Left ventricle myocardium superior (tissue), 1 donor: ENCODE measurements around the gene F10. TPM values are rescaled to one million over a fixed set of nuclear protein-coding genes. Genes with fewer than 3 reads are reported as not detected.
"Not testable (repeated sequence)": the region's sequence is repeated elsewhere in the genome, so short reads cannot be mapped to it uniquely, and the experiment has no call there.

Experiments used
- ATAC-seq: fragments of 200-7000 bp; cut with Tn5 transposase; one replicate; pipeline ENCODE4 v1.9.1; 2020; ENCODE audit warnings: mild to moderate bottlenecking, moderate library complexity
- DNase-seq: peaks from one replicate; pipeline ENCODE4 v3.0.0-alpha.2; 2020
- intact Hi-C: fragments of 100-400 bp; cut with micrococcal nuclease; formaldehyde crosslinking; loops from one replicate; pipeline ENCODE4 v1.11.0; 2022
- total RNA-seq: library from RNA; stranded (reverse); fragmentation: NEBNext Ultra II Directional; extraction: Animal tissue kit (Norgen Biotek cat#: 25700); gene quantifications from one replicate; pipeline ENCODE4 v1.2.1, GENCODE V29; 2021
- donor health status: DM: no; HTN: yes; CAD: no; lungs with severe emphysema.

F10 gene
- total RNA-seq, 1 donor from 2014 or later = 7.1 TPM

GRCh38 chr13:113096052-113096744, 26.4 kb upstream of the F10 start:
- ATAC-seq (no peak), DNase-seq (peak; percentile 23)
- intact Hi-C loops = no loop called here

- ATAC-seq = peak; percentile 11
- intact Hi-C loops = no loop called here
- DNase-seq = peak; percentile 22
Measured at GRCh38 chr13:113096745-113097305, 25.8 kb upstream of the F10 start.

DNA sequence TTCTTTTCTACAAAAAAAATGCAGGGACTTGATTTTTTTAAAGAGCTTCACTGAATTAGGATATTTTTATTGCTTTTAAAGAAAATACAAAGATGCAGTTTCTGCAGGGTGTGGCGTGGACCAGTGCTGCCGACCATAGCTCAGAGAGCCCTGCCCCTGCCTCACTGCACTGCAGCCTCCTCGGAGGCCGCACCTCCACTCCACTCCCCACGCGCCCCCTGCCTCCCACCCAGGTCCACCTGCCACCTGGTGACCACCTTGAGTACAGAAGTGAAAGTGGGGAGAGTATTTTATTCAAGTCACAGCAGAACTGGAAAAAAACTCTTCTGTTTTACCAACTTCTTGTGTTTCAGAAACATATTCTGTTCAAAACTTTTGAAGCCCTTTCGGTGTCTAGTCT, 24.9 kb upstream of the F10 start:
- ATAC-seq (no peak), DNase-seq (no peak)
- intact Hi-C loops = no loop called here

DNA sequence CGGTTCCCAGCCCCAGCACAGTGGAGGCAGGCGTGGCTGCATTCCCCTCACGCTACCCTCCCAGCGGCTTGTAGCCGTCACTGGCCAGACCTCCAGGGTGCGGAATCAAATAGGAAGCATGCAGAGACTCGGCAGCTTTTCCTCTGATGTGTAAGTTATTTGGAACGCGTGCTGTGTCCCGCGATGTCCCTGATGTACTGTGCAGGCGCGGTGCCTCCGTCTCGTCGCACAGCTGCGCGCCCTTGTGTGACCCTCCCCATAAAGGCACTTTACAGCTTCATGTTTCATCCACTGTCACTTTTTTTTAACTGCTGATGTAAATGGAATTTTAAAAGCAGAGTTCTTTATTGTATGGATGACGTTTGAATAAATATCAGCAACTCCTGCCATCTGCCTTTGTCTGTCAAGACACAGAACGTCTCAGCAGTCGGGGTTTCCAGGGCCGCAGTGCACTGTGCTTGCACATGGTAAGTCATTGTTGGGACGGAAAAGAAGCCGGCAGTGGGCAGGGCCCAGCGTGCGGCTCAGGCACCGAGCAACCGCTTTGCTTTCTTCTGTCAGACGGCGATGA, 24.4 kb upstream of the F10 start:
- no peak for ATAC-seq
- DNase-seq = no peak
- intact Hi-C loops = no loop called here

DNA sequence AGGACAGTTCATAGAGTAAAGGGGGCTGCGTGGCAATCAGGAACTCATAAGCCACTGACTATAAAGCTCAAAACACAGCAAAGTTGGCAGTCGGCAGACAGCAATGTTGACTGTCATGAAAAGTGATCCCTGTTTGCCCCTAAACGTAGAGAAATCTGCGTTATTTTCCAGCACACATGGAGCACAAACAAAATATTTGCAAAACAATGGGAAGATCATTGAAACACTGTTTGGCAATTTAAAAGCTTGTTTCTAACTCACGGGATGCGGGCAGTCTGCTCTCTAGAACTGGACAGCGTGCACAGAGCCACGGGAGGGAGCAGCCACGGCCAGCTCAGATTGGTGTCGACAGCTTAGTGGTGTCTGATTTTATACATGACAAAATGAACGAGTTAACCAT, 23.5 kb upstream of the F10 start:
- no peak for DNase-seq
- no peak for ATAC-seq
- intact Hi-C loops = no loop called here

GRCh38 chr13:113102302-113102701, 20.3 kb upstream of the F10 start:
- DNase-seq, intact Hi-C loops: not testable (repeated sequence)
- ATAC-seq = peak; percentile 9

GRCh38 chr13:113102727-113103126, 19.9 kb upstream of the F10 start:
- DNase-seq (no peak), ATAC-seq (peak; percentile 15)
- intact Hi-C loops = no loop called here

- DNase-seq = no peak
- intact Hi-C loops = no loop called here
- peak; percentile 18 for ATAC-seq
Measured at GRCh38 chr13:113103646-113104045, 19.0 kb upstream of the F10 start.

- intact Hi-C loops = no loop called here
- ATAC-seq = no peak
- DNase-seq = peak; percentile 23
Measured at GRCh38 chr13:113105032-113105920, 17.3 kb upstream of the F10 start, which contains the start of gene F7. F7 (plus strand) TSS chr13:113105791; CDS start chr13:113105842, 51 bp downstream.

DNA sequence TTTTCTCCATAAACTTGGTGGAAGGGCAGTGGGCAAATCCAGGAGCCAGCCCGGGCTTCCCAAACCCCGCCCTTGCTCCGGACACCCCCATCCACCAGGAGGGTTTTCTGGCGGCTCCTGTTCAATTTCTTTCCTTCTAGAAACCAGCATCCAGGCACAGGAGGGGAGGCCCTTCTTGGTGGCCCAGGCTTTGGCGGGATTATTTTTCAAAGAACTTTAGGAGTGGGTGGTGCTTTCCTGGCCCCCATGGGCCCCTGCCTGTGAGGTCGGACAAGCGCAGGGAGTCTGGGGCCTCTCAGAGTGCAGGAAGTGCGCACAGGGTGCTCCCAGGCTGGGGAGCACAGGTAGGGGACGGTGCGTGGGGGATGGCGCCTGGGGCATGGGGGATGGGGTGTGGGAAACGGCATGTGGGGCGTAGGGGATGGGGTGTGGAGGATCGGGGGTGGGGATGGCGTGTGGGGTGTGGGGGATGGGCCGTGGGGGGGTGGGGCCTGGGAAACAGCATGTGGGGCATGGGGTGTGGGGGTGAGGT, 16.6 kb upstream of the F10 start:
- no peak for DNase-seq
- no peak for ATAC-seq
- intact Hi-C loops = no loop called here

DNA sequence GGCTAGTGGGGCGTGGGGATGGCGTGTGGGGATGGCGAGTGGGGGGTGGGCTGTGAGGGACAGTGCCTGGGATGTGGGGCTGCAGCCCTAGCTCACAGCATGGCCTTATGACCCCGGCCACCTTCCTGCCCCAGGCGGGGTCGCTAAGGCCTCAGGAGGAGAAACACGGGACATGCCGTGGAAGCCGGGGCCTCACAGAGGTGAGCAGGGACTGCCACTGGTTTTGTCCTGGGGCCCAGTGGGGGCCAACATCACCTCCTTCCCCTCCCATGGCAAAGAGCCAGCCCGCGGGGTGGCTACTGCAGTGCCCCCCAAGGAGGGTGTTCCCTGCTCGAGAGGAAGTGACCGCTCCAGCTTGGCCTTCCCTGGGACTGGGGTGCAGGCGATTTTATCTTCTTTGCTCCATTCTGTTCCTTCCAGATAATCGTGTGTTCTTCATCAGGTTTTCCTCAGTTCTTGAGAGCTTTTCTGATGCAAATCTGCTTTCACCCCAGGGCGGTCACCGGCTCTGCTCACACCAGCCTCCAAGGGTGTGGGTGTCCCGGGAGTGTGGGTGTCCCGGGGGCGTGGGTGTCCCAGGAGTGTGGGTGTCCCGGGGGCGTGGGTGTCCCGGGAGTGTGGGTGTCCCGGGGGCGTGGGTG, 15.8 kb upstream of the F10 start:
- DNase-seq (peak; percentile 22), ATAC-seq (no peak)
- intact Hi-C loops = no loop called here

GRCh38 chr13:113108521-113108920, 14.1 kb upstream of the F10 start:
- DNase-seq, ATAC-seq, intact Hi-C loops: not testable (repeated sequence)

DNA sequence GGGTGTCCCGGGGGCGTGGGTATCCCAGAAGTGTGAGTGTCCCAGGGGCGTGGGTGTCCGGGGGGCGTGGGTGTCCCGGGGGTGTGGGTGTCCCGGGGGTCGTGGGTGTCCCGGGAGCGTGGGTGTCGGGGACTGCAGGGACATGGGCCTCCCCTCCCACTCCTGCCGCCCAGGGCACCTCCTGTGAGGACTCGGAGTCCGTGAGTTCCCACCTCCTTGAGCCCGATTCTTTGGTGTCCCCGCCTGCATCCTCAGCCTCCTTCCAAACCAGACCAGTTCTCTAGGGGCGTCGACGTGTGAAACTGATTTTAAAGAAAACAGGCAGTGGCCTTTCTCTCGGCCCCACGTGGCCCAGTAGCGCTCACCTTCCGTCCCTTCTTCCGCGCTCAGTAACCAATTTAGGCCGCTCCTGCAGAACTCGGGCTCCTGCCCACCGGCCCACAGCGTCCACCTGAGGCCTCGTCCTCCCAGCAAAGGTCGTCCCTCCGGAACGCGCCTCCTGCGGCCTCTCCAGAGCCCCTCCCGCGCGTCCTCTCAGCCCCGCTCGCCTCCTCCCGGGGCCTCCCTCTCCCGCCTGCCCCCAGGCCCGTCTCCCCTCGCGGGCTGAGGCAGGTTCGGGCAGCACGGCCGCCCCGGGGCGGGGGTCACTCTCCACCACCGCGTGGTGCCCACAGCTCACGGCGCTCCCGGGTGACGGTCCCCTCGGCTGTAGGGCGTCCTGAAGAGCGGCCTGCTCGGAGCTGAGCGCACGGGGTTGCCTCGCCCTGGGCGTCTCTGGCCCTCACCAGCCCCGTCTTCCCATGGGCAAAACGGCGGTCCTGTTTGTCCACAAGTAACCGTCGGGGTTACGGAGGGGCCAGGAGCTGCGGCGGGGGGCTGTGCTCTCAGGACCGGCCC, 13.2 kb upstream of the F10 start:
- peak; percentile 25 for DNase-seq
- intact Hi-C loops = no loop called here
- peak; percentile 36 for ATAC-seq

- intact Hi-C loops = no loop called here
- peak; percentile 58 for ATAC-seq
- DNase-seq = peak; percentile 37
Measured at GRCh38 chr13:113110048-113110851, 12.3 kb upstream of the F10 start.

DNA sequence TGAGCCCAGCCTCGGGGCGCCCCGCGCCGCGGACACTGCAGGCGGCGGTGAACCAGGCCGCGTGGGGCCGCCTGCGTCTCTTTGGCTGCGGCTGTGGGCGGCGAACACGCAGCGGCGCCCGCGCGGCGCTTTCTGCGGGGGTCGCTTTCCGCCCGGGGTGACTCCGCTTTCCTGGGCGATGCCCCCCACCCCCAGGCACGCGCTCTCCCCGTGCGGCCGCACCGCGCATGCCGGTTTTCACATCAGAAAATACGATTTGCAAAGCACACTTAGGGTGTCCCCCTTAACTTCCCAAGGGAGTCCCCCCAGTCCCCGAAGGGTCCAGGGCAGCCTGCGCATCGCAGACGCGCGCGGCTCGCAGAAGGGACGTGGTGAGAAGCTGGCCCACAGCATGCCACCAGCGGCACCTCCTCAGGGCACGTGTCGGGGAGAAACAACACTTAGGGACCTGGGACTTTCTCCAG, 11.7 kb upstream of the F10 start:
- peak; percentile 21 for DNase-seq
- intact Hi-C loops = no loop called here
- no peak for ATAC-seq

DNA sequence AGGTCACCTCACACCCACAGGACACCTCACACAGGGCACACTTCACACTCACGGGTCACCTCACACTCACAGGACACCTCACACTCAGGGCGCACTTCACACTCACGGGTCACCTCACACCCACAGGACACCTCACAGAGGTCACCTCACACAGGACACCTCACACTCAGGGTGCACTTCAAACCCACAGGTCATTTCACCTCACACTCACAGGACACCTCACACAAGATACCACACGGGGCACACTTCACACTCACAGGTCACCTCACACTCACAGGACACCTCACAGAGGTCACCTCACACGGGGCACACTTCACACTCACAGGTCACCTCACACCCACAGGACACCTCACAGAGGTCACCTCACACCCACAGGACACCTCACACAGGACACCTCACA, 10.8 kb upstream of the F10 start:
- intact Hi-C loops, ATAC-seq: not testable (repeated sequence)

DNA sequence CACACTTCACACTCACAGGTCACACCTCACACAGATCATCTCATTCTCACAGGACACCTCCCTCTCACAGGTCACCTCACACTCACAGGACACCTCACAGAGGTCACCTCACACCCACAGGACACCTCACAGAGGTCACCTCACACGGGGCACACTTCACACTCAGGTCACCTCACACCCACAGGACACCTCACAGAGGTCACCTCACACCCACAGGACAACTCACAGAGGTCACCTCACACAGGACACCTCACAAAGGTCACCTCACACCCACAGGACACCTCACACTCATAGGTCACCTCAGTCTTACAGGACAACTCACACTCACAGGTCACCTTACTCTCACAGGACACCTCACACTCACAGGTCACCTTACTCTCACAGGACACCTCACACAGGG, 10.1 kb upstream of the F10 start:
- intact Hi-C loops, DNase-seq, ATAC-seq: not testable (repeated sequence)

More for the DNA sequence above, 10.8 kb upstream of the F10 start:
- DNase-seq = peak; percentile 9
